Activated CD4-positive, CD25-positive, alpha-beta regulatory T cell treated with anti-CD3 and anti-CD28 coated beads, Interleukin-2, amount 50 U/mL, for 24 hours (primary cell): ENCODE measurements around the gene CIDEB.

Experiments used
- ATAC-seq, 2 donors: fragments of 150-1000 bp; cut with Tn5 transposase; one replicate each; pipeline ENCODE4 v1.10.0; 2021; ENCODE audit warnings: mild to moderate bottlenecking in 1 of 2, moderate library complexity in 1 of 2

CIDEB gene

DNA sequence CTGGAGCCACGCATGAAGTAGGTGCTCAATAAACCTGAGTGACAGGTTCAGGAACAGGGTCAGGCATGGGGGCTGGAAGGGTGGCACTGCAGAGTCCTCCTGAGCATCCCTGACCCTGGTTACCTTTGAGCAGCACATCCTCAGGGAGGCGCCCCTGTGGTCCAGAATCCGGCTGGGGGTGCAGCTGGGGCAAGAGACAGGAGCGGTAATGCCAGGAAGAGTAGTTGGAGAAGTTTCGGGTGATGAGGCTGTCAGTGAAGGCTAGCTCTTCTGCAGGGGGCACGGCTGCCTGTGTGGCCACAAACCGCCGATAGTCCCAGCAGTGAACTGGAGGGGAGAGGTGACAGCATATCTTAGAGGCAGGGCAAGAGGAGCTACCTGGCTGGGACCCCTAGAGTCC, 38.4 kb downstream of the CIDEB start:
- no peak for ATAC-seq

DNA sequence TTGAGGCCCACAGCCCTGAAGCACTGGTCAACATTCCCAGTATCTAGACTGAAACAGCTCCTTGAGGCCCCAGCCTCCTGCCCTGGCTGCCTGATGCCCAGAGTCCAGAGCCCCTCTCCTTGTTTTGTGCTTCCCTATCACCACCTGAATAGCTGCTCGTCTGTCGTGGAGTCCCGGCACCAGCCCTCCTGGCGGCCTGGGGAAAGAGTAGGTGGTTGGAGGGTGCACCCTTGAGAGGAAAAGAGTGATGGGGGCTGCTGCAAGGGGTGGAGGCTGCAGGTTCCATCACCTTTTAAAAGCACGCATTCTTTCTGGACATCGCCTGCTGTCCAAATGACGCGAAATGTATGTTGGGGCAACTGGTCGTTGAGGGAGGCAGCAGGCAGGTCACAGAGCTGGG, 39.6 kb downstream of the CIDEB start:
- ATAC-seq = no peak

DNA sequence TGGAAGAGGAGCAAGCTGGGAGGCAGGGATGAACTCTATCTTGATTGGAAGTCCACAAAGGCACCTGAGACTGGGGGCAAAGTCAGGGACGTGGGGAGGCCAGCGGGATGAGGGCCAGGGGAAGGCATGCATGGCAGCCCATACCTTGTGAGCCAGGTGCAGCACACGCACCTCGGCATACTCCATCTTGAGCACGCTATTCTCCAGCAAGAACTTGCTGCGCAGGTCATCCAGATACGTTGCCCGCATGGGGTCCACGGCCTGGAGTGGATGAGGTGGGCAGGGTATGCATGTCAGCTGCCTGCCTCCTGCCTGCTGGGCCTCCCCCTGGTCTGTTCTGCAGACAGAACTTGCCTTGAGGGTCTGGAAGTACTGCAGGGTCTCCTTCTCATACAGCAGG, 40.3 kb downstream of the CIDEB start:
- no peak for ATAC-seq

DNA sequence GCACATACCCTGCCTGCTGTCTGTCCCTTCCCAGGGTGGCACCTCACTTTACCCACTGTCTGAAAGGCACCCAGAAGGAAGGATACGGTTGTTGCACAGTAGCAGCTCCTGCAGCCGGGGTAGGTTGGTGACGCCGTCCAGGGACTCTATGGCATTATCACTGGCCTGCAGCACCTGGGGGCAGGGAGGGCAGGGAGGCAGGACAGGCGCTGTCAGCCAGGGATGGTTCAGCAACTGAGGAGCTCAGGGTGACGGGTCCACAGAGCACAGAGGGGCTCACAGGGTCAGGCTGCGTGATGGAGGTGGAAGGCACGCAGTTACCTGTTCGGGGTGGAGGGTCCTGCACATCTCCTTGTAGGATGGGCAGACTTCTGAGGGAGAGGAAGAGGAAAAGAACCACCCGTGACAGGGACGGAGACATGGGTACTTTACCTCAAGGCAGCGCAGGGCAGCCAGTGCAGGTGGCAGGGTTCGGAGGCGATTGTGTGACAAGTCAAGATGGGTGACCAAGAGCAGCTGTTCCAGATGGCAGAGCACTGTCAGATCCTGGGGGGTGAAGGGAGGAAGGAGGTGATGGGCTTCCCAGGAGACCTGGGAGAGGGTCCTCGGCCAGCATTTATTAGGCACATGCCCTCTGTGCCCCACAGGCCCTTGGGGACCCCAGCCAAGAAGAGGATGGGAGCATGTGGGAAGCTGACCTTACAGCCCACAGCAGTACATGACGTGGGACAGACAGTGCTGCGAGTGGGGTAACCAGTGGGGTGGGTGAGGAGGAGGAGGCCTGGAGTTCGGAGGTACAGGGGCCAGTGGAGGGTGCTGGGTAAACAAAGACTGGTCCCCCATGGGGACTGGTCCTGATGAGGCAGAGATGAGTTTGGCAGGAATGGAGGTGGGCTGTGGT, 41.2 kb downstream of the CIDEB start:
- ATAC-seq = no peak

DNA sequence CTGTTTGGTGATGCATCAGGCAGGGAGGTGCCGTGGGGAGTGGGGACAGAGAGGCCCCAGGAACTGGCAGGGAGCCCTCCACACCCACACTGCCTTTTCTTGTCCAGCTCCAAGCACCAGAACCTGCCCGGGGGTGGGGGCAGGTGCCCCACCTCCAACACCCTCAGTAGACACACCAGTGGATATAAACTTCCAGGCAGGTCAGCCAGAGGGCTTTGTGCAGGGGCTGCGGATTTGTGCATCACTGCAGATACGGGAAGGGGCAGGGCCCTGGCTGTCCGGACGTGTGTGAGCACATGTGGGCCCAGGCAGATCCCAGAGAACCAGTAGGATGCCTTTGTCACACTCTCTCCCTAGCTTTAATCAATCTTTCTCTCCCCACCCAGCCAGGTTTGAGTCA, 43.5 kb downstream of the CIDEB start:
- ATAC-seq = no peak

GRCh38 chr14:24263848-24264247, 43.9 kb downstream of the CIDEB start:
- ATAC-seq = no peak

DNA sequence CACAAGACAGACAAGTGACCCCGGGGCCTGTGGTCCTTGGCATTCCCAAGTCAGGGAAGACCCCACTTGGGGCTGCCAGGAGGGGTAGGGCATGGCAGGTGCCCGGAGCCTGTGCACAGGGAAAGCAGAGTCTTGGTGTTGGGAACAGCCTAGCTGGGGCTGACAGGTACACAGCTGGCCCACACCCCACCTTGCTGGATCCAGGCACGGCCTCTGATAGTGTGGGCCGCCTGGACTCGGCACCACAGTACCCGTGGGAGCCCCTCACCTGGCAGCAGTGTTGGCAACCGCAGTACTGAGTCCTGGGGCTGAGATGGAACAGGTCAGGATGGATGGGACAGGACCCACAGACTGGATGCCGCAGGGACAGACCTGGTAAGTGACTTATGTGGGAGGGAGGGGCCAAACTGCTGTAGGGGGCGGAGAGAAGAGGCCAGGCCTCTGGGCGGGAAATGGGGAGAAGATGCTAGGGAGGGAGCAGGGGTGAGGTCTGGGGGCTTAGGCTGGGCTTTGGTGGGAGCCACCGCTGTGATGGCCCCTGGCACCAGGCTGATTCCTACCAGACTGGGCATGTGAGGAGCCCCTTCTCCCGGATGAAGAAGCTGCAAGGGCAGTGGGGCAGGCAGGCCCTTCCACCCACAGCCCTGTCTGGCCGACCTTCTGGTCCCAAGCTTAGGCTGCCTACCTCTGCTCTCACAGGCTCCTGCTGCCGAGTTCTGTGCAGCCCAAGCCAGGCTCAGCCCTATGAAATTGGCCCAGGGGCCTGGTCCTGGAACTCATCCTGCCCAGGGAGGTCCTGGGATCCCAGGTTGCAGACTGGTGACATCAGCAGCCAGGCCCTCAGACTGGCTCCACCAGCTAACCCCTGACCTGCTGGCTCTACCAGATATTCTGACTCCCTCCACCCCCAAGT, 44.7 kb downstream of the CIDEB start, which contains the start of gene TGM1:
TGM1 (minus strand) TSS at position 357 of the 913 bp plus-strand sequence. CDS start 825 bp downstream, outside the sequence.
- ATAC-seq = no peak

DNA sequence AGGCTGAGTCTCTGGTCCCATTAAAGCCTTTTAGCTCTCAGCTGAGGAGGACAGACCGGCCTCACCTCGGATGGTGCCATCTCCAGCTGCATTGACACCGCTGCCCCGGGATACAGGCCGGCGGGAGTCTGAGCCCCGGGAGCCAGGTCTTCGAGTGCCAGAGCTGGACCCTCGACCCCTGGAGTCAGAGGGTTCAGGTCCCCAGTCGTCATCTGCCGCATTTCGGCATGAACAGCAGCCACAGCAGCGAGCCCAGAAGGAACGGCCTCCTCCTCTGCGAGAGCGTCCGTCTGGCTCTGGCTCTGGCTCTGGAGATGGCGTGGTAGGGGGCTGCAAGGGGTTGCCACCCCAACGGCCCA, 45.8 kb downstream of the CIDEB start:
- no peak for ATAC-seq

DNA sequence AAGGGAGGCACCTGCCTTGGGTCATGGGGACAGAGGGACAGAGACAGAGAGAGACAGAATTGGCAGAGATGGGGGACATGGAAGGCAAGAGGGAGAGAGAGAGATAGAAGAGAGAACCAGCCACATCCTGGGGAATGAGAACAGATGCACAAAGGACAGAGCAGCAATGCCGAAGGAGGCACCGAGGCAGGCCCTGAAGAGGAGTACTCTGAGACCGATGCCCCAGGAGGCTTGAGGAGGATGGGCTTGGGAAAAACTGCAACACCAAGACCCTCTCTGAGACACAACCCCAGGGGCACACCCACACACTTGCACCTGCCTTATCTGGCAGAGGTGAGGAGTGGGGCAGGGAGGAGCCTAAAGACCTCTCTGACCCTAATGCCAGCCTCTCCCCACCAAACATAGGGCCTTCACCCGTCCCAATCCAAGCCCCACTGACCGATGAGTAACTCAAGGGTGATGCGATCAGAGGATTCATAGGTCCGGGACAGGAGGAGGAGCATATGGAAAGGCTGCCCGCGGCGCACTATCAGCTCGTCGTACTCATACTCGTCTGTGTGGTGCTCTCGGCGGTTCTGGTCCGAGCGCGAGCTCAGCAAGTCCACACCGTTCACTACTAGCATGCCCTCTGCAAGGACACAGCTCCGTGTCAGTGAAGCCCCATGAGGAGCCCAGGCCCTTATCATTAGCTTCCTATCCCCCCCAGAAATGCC, 46.4 kb downstream of the CIDEB start:
- ATAC-seq = no peak

DNA sequence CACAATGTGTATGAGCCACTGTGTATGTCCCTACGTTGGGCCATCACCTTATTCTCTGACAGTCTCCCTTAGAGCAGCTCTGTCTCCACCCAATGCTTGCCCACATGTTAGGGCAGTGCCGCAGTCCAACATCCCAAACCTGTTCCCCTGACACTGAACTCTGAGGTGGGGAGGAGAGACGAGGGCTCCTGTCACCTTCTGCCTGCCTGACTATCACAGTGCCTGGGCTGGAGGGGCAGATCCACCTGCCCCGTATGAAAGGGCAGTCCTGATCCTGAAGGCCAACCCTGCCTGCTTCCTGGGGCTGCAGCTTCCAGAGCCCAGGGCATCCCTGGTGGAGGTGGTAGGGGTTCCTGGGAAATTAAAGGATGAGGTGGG, 47.0 kb downstream of the CIDEB start:
- ATAC-seq = no peak

DNA sequence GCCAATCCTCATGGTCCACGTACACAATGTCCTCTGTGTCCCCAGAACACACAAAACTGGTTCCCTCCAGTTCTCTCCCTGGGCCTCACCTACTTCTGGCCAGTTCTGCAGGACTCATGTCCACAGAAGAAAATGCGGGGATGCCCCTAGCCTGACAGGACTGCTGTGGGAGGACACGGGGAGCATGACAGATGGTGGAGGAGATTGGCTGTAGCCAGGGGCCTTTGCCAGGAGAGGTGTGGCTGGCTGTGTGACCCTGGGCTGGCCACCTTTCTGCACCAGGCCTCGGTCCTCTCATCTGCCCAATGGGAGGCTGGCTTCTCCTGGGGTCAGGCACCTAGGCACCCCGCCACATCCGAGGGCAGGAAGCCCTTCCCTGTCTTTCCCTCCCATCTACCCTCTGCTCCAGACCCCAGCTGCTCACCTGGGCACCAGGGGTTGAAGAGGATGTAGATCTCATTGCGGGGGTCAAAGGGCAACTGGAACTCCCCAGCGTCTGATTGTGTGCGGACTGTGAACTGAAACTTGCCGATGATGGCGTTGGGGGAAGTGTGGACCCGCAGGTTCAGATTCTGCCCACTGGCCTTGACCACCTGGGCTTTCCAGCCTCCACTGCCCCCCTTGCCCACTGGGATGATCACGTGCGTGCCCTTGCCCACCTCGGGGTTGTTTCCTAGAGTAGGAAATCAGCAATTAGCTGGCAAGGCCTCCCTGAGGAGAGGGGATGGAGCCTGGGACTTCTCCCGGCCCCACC, 47.6 kb downstream of the CIDEB start:
- no peak for ATAC-seq

- no peak for ATAC-seq
Observed at GRCh38 chr14:24259282-24260025, 48.3 kb downstream of the CIDEB start.

DNA sequence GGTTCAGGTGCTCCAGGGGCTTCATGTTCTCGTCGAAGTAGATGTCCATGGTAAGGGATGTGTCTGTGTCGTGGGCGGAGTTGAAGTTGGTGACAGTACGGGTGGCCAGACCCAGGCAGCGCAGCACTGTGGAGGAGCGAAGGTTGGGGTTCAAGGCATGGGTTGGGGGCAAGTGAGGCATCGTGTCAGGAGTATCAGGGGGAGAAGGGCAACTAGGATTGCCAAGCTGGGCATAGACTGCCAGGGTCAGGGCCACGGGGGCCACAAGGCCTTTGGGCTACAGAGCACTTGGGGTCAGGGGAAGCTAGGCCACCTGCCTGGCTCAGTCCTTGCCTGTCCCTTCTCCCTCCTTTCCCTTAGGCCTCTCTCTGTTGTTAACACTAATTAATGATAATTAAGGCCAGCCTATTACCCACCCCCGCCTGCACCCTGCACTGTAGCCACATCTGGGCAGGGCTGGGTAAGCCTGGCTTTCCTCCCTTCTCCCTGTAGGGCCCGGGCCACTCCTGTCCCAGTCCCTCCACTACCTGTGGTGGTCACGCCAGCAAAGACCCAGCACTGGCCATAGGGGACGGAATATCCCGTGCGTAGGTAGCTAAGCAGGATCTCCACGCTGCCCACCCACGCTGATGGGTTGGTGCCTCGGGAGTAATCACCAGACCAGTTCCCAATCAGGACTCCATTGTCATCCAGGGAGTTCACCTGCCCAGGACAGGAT, 49.1 kb downstream of the CIDEB start:
- ATAC-seq = no peak

DNA sequence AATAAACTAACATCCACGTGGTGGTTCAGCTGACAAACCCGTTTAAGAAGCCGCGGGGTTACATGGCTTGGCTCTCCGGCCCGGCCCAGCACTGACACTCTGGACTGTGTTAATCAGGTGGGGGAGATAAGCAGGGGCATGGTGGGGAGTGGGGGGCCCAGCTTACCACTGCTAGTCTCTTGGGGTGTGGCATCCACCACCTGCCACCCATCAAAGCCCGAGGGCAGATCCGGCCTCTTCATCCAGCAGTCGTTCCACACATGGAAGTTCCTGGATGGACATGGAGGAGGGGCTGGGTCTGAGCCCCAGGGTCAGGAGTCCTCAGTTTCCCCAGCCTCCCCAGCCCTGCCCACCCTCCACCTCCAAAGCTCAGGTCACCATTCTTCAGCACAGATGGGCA, 49.7 kb downstream of the CIDEB start:
- ATAC-seq = no peak

GRCh38 chr14:24256960-24257359, 50.8 kb downstream of the CIDEB start:
- no peak for ATAC-seq

DNA sequence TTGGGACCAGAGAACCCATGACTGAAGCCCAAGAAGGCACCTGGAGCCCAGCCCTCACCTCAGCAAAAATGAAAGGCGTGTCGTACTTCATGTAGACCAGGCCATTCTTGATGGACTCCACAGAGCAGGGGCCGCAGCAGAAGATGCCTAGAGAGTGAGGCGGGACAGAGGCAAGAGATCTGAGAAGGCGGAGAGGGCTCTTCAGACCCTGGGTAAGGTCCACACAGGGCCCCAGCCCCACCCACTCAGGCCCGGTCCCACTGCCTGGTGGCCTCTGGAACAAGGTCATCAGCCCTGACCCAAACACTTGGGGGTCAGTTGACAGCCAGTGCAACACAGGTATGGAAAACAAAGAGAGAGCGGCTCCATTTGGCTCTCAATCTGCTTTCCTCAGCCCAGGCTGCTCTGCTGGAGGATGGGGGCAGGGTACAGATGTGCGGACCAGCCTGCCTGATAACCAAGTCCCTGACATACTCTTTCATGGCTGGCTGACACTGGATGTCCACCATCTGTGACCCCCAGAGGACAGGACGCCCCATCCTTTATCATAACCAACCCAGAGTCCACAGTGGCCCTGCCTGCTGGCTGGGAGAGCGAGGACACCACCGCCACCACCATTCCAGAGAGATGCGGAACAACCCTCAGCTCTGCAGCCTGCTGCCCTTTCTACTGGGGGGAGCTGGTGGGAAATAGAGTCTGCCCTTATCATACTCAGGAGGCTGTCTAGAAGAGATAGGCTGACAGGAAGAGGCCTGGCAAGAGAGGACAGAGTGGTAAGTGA, 51.7 kb downstream of the CIDEB start:
- no peak for ATAC-seq

- ATAC-seq = no peak
Observed at GRCh38 chr14:24255438-24255837, 52.3 kb downstream of the CIDEB start.
